Activated CD8-positive, alpha-beta memory T cell treated with anti-CD3 and anti-CD28 coated beads, Interleukin-2, amount 50 U/mL, for 4 hours (primary cell): ENCODE results near the gene EDRF1.

Experiments used
- DNase-seq: peaks from one replicate; pipeline ENCODE4 v3.0.0-alpha.2; 2020

EDRF1 gene

GRCh38 chr10:125788156-125789034, 68.9 kb downstream of the EDRF1 start:
- no peak for DNase-seq

GRCh38 chr10:125792342-125793300, 73.1 kb downstream of the EDRF1 start:
- no peak for DNase-seq

DNA sequence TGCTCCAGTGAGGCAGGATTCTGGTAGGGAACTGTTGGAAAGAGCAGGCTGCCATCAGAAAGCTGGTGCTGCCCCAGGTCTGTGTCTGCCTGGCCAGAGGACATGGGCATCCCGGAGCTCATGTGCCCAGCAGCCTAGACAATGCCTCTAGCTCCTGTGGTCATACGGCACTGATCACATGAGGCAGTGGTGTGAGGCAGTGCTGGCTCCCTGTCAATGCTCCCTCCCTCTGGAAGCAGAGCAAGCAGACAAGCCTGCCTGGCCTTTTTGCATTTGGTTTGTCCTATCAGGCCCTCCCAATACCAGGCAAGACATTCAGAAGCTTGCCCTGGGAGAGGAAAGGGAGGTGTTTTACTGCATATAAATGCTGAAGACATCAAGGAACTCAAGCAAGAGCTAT, 75.6 kb downstream of the EDRF1 start:
- no peak for DNase-seq

DNA sequence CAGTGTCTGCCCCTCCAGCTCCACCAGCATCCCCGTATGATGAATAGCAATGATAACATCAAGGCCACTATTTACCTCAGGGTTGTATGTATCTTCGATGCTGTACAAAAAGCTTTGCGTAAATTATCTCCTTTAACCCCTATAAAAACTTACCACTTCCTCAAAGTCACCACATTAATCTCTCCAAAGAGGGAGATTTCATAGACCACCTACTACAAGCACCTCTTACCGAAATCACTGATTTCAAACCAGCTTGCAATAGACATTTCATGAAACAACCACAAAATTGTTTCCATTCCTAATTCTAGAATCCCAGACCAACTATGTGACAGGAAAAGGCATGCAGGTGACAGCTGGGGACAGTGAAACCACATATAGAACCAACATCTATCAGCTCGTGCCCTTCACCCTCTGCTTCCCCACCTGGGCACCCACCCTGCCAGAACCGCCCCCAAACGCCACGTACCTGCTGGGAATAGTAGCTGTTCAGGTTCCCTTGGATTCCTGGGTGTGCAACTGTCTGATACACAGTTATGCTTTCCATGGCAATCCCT, 76.2 kb downstream of the EDRF1 start:
- no peak for DNase-seq

DNA sequence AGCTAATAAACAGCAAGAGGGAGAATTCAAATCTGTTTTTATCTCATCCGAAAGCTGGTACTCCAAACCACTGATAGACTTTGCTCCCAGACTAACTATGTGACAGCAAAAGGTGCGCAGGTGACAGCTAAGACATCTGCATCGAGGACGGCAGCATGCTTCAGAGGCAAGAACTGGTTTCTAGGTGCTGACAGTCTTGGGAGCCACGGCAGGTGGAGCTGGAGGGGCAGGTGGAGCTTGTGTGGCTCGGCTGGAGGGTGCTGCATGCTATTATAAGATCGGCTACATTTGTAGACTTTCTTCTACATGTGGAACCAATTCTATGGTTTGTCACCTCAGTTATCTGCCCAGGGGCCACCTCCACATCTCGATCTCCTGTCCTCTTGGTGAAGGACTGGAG, 77.9 kb downstream of the EDRF1 start:
- no peak for DNase-seq

DNA sequence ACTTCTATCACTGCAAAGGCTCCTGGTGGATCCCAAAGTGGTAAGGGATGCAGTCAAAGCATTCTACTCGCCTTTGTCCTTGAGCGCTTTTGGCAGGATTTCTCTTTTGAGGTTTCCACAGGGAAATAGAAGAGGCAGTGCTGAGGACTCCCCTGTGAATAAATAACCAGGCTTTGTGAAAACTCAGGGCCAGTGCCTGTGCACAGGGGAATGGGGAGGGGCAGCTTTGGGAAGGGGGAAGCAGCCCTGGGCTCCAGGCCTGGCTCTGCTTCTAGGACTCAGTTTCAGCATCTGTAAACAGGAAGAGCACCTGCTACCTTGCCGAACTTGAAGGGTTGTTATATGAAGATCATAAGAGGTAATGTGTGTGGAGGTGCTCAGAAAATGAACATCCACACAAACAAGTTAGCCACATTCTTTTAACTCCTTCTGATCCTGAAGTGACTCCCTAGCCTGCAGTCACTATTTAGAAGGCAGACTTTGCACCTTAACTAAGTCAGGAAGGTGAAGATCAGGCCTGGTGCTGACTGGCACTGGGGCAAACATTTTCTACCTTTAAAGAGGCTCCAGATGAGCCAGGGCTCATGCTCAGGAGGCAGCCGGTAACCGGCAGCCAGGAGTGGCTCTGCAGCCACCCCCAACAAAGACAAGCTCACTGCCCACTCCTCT, 78.6 kb downstream of the EDRF1 start:
- DNase-seq = no peak

- DNase-seq = no peak
These were observed 80.1 kb downstream of the EDRF1 start for GRCh38 chr10:125799451-125800182.

- no peak for DNase-seq
These were observed 82.1 kb downstream of the EDRF1 start for GRCh38 chr10:125801574-125801973.

DNA sequence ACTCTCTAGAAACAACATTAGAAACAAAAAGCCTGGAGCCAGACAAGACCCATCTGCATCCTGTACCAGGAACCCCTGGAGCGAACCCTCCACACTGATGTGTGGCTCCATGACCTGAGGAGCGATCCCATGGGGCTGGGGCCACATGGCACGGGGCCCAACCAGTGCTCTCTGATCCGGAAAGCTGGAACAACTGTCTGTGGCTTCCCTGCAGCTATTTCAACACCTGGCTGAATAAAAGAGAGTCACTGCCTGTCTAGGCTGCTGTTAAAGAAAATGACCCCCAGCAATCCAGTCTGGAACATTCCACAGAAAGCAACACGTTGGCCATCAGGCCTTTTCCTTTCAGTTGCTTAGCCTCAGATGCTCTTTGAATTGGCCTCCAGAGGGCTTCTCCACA, 82.6 kb downstream of the EDRF1 start:
- no peak for DNase-seq

DNA sequence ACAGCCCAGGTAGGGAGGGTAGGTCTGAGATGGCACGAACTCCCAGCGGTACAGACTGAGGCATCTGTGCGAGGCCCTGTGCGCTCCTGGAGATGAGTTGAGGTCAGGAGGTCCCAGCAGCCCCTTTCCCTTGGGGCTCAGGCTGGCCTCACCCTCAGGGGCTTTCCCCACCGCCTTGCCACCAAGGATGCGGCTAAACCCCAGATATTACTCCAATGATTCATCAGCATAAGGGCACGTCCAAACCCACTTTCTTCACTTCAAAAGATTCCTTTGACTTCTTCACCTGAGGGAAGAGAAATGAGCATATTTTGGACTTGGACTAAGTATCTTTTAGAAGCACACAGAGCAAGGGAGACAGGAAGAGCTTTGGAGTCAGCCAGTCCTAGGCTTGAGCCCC, 83.2 kb downstream of the EDRF1 start:
- no peak for DNase-seq

DNA sequence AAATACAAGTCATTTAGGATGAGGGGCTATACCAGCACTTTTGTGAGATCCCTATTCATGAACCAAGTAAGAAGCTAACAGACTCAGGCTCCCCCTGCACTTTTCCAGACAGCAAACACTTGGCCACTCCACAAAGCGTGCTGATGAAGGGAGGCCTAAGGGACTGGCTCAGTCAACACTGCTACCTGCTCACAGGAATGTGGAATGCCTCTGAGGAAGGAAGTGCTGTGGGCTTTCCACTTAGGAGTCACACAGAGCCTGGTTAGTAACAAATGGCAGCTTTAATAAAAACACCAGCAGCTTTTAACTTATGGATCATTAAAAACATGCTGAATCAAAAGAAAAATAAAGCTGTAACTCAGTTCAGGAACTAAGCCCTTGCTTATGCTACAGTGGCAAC, 88.5 kb downstream of the EDRF1 start:
- no peak for DNase-seq

- DNase-seq = no peak
These were observed 91.7 kb downstream of the EDRF1 start for GRCh38 chr10:125811251-125811650.

DNA sequence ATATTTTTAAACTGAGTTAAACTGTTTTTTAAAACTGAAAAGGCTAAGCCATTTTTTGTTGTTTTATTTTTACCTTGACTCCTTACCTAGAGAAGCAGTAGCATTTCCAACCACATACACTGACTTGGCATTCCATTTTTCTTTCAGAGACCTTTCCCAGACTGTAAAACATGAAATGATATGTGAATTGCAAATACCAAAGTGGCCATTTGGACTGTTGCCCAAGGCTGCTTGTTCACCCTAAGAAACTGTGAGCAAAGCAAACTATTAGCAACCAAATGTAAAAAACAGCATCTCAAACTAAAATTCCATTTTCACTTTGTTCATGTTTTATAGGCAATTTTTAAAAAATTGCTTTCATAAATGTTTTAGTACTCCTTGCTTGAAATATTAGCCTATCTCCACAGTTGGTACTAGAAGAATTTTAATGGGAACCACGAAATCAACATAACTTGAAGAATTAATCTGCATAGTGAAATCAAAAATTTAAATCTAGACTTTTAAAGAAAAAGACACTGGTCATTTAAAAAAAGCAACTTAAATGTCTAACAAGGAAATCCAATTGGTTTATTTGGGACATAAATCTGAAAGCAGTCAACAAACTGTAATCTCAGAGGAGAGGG, 92.7 kb downstream of the EDRF1 start:
- DNase-seq = no peak
